ENCODE measurements around the gene MYBL2.
"Not testable (repeated sequence)": the region's sequence is repeated elsewhere in the genome, so short reads cannot be mapped to it uniquely, and the experiment has no call there.

MYBL2 gene

GRCh38 chr20:43750774-43751166, 83.9 kb downstream of the MYBL2 start:
- no peak for DNase-seq (ENCODE audit: low read depth in 2 of 3, low spot score in 2 of 3)

GRCh38 chr20:43751167-43752050, 84.5 kb downstream of the MYBL2 start:
- peak in 2 of 3 experiments; percentile 29 to 38 for DNase-seq (ENCODE audit: low read depth in 2 of 3, low spot score in 2 of 3)

- DNase-seq (ENCODE audit: low read depth in 2 of 3, low spot score in 2 of 3): peak in 1 of 3 experiments; percentile 13
These were observed 85.1 kb downstream of the MYBL2 start for GRCh38 chr20:43752051-43752360.

GRCh38 chr20:43752561-43753301, 85.8 kb downstream of the MYBL2 start:
- peak in 1 of 3 experiments; percentile 43 for DNase-seq (ENCODE audit: low read depth in 2 of 3, low spot score in 2 of 3)

GRCh38 chr20:43755390-43755789, 88.5 kb downstream of the MYBL2 start:
- DNase-seq (ENCODE audit: low read depth in 2 of 3, low spot score in 2 of 3): no peak

- no peak for DNase-seq (ENCODE audit: low read depth in 2 of 3, low spot score in 2 of 3)
These were observed 88.9 kb downstream of the MYBL2 start for GRCh38 chr20:43755851-43756250.

- DNase-seq (ENCODE audit: low read depth in 2 of 3, low spot score in 2 of 3): not testable (repeated sequence)
These were observed 91.0 kb downstream of the MYBL2 start for GRCh38 chr20:43757888-43758287.

GRCh38 chr20:43761386-43762340, 94.7 kb downstream of the MYBL2 start:
- DNase-seq (ENCODE audit: low read depth in 2 of 3, low spot score in 2 of 3): no peak

GRCh38 chr20:43762911-43763310, 96.0 kb downstream of the MYBL2 start:
- DNase-seq (ENCODE audit: low read depth in 2 of 3, low spot score in 2 of 3): no peak

- no peak for DNase-seq (ENCODE audit: low read depth in 2 of 3, low spot score in 2 of 3)
These were observed 99.0 kb downstream of the MYBL2 start for GRCh38 chr20:43765916-43766315.

Data from activated CD8-positive, alpha-beta memory T cell treated with anti-CD3 and anti-CD28 coated beads for 48 hours (primary cell).